Colon (tissue), 2 donors: ENCODE measurements around the gene KLHL25.
"Not testable (repeated sequence)": the region's sequence is repeated elsewhere in the genome, so short reads cannot be mapped to it uniquely, and the experiment has no call there.

Experiments
- FAIRE-seq: peaks from 2 replicates; lab custom pipeline; 2012; peaks lifted over from hg19 to GRCh38; lab: Jason Lieb, UNC
- donor health status: control.
- donor health status: control.

Gene KLHL25, protein sequence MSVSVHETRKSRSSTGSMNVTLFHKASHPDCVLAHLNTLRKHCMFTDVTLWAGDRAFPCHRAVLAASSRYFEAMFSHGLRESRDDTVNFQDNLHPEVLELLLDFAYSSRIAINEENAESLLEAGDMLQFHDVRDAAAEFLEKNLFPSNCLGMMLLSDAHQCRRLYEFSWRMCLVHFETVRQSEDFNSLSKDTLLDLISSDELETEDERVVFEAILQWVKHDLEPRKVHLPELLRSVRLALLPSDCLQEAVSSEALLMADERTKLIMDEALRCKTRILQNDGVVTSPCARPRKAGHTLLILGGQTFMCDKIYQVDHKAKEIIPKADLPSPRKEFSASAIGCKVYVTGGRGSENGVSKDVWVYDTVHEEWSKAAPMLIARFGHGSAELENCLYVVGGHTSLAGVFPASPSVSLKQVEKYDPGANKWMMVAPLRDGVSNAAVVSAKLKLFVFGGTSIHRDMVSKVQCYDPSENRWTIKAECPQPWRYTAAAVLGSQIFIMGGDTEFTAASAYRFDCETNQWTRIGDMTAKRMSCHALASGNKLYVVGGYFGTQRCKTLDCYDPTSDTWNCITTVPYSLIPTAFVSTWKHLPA

DNA sequence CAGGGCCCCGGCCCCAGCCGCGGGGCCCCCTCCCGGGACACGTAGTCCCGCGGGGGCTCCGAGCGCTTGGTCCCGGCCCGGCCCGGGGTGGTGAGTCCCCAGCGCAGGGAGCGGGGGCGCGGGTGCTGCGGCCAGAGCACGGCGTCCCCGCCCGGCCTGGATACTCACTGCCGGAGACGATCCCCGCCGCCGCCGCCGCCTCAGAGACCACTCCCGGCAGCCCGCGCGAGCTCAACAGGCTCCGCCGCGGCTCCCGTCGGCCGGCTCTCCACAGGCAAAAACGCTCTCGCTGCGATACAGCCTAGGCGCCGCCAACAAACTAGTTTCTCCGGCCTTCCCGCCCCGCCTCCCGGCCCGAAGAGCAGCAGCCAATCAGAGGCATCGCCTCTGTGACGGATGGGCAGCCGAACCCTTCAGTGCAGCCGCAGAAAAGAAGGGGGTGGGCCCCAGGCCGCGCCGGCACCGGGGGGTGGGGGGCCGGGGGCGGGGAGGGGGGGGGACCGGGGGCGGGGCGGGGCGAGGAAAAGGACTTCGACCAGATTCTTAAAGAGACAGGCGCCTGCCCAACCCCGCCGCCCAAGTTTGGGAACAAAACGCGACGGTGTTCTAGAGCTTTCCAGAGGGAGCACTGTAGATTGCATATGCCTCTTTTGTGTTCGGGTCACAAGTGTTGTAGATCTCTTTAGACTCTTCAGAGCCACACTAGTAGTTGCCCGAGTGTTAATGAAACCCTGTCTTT is at the start of gene KLHL25:
Gene KLHL25 (minus strand): TSS at position 328 of the 739 bp plus-strand sequence. CDS start 25,115 bp downstream, outside the sequence.
- no peak for FAIRE-seq

DNA sequence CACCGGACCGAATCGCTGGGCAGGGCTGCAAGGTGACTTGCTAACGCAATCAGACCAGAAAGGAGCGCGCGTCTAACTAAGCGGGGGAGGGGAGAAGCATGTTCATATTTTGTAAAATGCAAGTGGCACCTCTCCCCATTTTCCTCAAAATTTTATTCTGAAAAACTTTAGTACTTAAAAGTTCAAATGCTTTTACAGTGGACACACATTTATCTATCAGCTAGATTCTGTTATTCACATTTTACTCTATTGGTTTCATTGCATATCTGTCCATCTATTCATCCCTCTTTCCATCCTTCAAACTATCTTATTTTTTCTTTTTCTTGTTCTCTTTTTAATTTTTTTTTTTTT is 46.1 kb upstream of the KLHL25 start:
- no peak for FAIRE-seq

DNA sequence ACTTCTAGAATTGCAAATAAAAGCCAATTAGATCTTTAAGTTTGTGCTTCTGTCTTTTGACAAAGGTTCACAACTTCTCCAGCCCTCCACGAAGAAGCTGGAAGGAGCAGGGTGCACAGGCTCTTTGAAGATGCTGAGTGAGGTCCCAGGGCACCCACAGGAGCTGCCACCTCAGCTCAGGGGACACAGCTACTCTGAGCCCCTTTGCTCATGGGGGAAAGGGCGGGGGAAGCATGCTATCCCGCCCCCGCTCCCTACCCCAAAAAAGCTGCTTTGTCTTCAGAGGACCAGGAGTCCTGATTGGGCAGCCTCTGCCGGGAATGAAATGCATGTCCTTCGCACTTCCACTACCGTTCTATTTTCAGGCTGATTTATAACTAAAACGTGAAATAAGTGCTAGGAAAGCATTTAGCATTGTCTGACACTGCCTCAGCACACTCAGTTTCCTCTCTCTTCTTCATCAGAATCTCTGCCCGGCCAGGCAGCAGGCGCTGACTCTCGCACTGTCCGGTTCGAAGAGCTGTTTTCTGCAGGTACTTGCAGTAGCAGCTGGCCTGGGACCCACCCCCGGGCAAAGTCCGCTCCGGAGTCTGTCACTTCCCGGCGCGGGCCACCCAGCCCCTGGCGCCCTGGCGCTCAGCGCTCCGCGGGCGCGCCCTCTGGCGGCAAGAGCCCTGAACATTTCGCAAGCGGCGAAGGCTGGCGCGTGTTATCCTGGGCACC is 45.5 kb upstream of the KLHL25 start:
- FAIRE-seq, result no peak

DNA sequence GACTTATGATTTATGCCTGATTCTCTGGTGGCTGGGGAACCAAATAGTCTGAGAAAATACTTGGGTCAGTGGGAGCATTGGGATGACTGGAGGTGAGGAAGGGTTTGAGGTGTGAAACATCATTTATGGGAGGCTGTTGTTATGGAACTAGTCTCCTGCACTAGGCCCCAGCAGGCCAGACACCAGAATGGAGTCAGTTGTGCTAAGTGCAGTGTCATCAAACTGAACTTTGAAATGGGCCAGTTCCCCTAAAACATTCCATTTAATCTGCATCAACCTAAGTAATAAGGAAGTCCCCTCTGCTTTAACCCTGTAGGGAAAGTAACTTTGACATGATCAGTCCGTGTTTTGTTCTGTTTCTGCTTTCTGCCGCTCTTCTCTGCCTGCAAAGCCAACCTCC is 44.9 kb upstream of the KLHL25 start:
- FAIRE-seq, result no peak

DNA sequence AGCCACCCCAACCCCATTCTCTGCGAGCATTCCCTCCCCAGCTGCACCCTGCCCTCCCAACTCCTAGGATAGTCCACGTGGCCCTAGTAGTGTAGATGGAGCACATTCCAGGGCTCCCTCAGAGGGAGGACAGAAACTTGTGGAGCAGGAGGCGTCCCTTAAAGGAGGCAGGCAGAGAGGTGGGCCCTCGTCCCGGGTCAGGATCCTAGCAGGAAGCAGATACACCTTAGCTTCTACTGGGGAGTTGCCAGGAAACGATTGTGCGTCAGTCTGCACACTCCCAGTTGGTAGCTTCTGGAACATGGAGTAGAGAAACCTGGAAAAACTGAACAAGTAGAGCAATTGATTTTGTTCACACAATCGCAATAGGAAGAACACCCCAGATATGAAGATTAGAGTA is 43.9 kb upstream of the KLHL25 start:
- no peak for FAIRE-seq

DNA sequence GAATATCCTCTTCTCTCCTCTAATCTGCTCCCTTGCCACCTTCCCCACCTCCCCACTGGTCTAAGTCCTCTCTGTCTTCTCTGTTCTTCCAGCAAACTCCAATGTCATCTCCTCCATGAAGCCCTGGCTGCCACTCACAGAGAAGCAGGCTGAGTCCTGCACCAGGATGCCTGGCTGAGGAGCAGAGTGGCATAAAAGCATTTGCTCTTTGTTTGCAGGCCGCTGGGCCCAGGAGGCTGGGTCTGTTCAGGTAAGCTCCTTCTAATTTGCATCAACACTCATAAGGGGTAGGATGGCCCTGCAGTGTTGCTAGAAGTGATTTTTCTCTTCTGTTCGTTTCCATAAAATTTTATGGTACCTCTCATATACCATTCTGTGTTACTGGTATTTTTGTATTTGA is 43.2 kb upstream of the KLHL25 start:
- FAIRE-seq, result no peak

DNA sequence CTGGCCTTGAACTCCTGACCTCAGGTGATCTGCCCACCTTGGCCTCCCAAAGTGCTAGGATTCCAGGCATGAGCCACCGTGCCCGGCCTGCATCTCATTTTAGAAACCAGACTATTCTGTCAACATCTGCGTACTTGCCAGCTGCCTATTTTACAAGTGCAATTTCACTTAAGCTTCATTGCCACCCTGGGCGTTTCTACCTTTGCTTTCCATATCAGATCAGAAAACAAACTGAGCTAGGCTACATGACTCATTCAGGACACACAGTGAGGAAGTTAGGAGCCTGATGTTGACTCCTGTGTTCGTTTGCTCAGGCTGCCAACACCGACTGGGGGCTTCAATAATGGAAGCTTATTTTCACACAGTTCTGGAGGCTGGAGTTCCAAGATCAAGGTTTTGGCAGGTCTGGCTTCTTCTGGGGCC is 42.3 kb upstream of the KLHL25 start:
- FAIRE-seq, result no peak

DNA sequence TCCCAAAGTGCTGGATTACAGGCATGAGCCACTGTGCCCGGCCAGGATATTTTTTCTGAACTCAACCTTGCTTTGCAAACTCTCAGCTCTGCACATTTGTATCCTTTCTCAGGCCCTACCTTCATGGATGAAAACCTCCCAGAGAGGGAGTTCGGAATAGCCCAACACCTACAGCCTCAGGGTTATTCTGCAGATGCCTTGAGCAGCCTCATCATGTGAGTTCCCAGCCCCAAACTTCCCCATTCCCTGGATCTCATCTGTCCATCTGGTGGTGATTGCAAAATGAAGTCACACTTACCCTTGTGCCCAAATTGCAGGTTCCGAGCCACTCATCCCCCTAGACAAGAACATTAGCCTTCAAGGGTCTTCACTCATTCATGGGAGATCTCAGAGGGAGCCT is 39.9 kb upstream of the KLHL25 start:
- no peak for FAIRE-seq

DNA sequence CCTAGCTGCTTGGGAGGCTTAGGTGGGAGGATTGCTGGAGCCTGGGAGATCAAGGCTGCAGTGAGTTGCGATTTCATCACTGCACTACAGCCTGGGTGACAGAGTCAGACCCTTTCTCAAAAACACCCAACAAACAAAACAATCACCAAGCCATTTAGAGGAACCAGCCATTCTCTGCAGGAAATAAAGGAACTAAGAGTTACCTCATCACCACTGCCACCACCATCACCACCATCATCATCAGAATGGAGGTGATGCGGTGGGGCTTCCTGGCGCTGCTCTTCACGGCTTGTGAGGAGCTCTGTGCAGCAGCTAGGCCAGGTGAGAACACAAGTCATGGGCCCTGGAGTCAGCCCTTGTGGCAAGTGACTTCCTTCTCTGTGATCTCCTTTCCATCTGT is 37.7 kb upstream of the KLHL25 start:
- no peak for FAIRE-seq

DNA sequence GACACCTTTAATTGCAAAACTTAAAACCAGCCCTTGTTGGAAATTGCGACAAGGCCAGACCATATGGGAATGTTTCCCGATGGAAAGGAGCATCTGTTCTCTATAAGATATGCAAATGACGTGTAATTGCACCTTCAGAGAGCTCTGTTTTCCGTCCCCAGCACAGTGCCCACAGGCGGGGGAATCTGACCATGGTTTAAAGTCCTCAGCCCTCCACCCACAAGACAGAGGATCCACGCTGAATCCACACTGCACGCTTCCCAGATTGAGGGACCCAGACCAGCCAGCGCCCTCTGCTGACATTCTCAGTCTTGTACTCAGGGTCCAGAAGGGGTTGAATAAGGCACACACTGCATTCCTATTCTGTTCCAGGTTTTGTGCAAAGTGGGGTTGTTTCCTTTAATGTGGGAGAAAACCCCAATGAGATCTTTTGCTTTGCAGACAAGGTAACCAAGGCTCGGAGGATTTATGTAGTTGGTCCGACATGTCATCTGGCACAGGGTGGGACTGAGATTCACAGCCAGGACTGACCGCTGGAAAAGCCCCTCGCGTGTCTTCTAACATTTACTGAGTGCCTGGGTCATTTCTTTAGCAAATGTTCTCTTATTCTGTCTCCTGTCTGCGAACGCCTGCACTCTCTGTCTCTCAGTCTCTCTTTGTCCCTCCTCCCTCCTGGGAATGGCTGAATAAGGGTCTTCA is 36.8 kb upstream of the KLHL25 start:
- FAIRE-seq, result no peak

DNA sequence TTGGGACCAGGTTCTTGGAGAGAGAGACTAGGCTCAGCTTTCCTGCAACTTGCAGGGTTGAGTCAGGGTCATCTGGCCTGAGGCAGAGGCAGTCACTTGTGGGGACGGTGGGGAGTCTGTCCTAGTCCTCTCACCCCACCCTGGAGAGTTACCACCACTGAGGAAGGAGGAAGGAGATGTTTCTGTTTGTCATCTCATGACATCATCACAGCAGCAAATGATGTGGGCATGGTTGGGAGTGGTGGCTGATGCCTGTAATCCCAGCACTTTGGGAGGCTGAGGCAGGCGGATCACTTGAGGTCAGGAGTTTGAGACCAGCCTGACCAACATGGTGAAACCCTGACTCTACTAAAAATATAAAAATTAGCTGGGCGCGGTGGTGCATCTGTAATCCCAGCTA is 35.0 kb upstream of the KLHL25 start:
- not testable (repeated sequence) for FAIRE-seq

DNA sequence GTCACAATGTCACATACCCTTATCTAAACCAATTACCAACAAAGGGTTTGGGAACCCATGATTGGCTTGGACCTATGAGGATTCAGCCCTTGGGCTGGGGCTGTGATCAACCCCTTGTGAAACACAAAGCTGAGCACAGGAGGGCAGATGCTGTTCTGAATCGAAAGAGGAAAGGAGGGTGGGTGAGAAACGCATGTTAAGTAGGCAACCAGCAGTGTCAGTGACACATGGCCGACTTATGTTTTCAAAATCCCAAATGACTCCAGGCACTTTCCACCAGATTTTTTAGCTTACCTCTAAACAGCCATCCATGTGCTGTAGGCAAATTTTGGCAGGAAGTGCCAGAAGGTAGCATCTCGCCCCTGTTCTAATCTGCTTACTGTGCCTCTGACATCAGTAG is 34.1 kb upstream of the KLHL25 start:
- FAIRE-seq, result no peak

DNA sequence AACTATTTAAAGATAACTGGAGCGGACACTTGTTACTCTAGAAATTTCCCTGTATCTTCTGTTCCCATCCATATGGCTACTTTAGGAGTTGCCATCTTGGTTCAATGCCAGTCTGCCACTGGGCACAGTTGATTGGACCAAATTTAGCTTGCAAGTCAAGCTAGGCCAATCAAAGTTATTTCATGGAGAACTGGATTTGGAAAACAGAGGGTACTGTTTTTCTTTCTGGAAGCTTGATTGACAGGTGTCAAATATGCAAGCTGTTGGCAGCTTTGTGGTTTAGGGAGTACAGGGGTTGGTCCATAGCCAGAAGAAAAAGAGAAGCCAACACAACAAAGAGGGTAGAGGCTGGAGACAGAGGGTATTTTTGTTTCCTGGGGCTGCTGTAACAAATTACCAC is 33.4 kb upstream of the KLHL25 start:
- no peak for FAIRE-seq

DNA sequence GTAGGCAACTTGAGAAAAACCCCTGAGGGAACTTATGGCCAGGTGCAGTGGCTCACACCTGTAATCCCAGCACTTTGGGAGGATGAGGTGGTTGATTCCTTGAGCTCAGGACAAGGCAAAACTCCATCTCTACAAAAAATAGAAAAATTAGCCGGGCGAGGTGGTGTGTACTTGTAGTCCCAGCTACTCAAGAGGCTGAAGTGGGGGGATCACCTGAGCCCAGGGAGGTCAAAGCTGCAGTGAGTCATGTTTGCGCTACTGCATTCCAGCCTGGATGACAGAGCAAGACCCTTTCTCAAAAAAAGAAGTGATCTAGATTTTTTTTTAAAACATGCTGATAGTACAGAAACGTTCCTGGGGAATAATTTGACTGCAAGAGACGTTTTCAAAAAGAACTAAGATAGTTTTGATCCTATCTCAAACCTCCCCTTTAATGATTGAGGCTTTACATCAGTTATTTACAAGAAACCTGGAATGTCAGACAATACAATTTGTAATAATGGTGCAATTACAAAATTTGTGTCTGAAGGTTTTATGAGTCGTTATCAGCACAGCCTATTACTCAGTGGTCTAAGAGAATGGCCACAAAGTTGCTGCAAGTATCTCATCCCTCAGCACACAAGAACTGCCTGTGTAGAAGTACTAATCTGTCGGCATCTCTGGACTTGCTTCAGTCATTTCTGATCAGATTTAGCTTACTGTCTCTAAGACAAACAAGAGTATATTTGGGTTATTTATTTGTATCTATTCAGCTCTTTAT is 32.2 kb upstream of the KLHL25 start:
- no peak for FAIRE-seq

DNA sequence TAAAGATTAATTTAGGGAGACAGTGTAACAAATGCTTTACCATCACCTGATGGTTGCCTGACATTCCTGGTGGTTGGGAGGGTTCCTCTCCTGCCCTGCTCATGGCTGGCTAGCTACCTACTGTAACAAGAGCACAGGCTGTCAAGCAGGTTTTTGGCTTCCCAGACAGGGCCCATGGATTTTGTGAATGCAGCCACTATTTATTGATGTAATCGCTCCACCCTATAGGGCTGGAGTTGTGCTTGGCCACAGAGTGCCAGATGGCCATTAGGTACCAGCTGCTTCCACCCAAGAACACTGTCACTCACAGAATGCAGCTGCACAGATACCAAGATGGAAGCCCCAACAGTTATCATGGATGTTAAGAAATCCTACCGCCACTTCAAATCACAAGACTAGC is 31.0 kb upstream of the KLHL25 start:
- no peak for FAIRE-seq

DNA sequence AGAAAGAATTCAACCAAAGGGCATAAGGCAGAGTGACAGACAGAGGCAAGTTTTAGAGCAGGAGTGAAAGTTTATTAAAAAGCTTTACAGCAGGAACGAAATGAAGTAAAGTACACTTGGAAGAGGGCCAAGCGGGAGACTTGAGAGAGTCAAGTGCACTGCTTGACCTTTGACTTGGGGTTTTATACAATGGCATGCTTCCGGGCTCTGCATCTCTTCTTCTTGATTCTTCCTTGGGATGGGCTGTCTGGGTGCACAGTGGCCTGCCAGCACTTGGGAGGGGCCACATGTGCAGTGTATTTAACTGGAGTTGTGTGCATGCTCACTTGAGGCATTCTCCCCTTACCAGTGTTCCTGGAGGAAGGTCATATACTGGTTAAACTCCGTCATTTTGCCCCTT is 30.4 kb upstream of the KLHL25 start:
- no peak for FAIRE-seq

DNA sequence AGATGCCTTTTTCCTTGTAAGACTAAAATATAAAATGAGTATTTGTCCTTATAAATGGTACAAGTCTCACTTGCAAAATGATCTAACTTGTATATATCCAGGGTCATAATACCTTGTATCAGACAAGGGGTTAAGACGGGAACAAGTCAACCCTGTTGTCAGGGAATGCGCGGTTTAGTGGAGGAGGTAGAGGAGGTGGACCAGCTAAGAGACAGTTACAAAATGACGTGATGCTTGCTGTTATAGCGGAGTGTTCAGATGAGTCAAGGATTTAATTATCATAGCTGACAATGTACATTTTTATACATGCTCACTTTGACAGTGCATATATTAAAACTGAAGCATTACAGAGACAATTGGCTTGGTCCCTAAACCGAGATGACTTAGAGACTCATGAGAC is 26.8 kb upstream of the KLHL25 start:
- FAIRE-seq, result no peak

DNA sequence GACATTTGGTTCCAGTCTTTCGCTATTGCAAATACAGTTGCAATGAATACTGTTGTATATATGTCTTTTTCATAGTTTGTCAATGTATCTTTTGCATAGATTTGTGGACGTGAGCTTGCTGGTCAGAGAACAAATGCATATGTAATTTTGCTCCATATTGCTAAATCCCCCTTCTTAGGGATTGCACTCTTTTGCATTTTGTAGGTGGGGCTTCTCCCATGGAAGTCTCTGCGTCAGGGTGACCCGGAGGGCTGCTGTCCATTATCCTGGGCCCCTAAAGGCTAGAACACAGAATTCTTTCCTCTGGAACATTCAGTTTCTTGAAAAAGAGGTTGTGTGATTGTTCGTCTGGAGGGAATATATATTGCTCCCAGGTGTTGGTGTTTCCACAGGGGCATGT is 25.2 kb upstream of the KLHL25 start:
- no peak for FAIRE-seq

DNA sequence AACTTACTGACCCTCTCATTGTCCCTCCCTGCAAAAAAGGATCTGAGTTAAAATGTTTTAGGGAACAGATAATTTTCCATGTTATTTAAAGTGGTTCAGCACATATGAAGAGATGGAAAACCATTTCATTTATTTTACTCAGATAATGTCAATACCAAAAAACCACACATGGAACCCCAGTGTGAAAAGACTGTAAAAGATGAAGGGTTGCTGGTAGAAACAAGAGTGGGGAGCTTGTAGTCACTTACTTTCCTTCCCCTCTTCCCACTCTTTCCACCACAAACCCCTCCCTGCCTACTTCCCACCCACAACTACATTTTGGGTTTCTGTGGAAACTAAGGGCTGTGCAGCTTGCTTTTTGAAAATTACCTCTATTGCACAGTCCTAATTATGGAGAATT is 18.5 kb upstream of the KLHL25 start:
- FAIRE-seq, result no peak

DNA sequence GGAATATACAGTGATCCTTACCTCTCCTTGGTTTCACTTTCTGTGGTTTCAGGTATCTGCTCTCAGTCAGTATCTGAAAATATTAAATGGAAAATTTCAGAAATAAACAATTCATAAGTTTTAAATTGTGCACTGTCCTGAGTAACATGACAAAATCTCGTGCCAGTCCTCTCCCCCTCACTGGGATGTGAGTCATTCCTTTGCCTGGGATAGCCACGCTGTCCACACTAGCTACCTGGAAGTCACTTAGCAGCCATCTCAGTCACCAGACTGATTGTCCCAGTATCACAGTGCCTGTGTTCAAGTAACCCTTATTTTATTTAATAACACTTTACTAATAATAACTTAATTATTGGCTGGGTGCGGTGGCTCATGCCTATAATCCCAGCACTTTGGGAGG is 15.3 kb upstream of the KLHL25 start:
- no peak for FAIRE-seq

DNA sequence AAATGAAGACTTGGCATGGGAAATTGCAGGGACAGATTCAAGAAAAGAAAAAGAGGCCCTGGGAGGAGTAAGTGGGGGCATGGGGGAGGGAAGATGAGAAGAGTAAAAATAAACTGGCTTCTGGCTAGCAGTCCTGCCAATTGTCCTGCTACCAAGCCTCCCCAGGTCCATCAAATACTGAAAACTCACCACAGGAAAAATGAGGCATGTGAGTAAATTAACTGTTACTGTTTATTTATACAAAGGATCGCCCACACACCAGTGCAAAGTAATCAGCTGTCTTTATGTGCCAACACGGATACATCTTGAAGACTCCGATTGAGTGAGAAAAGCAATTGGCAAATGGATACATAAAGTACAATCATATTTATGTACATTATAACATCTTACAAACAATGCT is 10.7 kb upstream of the KLHL25 start:
- FAIRE-seq, result no peak
